RWPE2 (cell line): ENCODE measurements around the gene AP3B1.

Experiments
- ATAC-seq: fragments of 200-7000 bp; cut with Tn5 transposase; 3 replicates; pipeline ENCODE4 v1.9.1; 2021; ENCODE audit warnings: low read depth
- DNase-seq: peaks from one replicate; pipeline ENCODE4 v3.0.0-alpha.2; 2020; ENCODE audit warnings: low spot score
- H3K27ac ChIP-seq: fragments of 450-650 bp; 2 replicates; pipeline ENCODE4 v1.5.1; 2017; ENCODE audit warnings: mild to moderate bottlenecking; ENCODE audit not compliant: poor library complexity, severe bottlenecking
- H3K27me3 ChIP-seq: fragments of 250-450 bp; sonication (Bioruptor Pico); 2 replicates; pipeline ENCODE4 v1.5.1; 2021; ENCODE audit warnings: mild to moderate bottlenecking, moderate library complexity; ENCODE audit not compliant: insufficient read depth, poor library complexity, severe bottlenecking
- H3K36me3 ChIP-seq: fragments of 250-450 bp; sonication (Bioruptor Pico); 2 replicates; pipeline ENCODE4 v1.5.1; 2020; ENCODE audit warnings: low read depth, mild to moderate bottlenecking, moderate library complexity
- H3K4me1 ChIP-seq: fragments of 250-450 bp; sonication (Bioruptor Pico); 2 replicates; pipeline ENCODE4 v1.5.1; 2021; ENCODE audit warnings: mild to moderate bottlenecking, moderate library complexity; ENCODE audit not compliant: insufficient read depth, poor library complexity, severe bottlenecking
- H3K4me3 ChIP-seq: fragments of 250-450 bp; sonication (Bioruptor Pico); 2 replicates; pipeline ENCODE4 v1.5.1; 2021; ENCODE audit warnings: mild to moderate bottlenecking, moderate library complexity; ENCODE audit not compliant: severe bottlenecking
- H3K9me3 ChIP-seq: fragments of 250-450 bp; sonication (Bioruptor Pico); 2 replicates; pipeline ENCODE4 v1.5.1; 2021; ENCODE audit warnings: mild to moderate bottlenecking, moderate library complexity; ENCODE audit not compliant: severe bottlenecking
- TF ChIP-seq, protein P1 (sequence below): fragments of 450-650 bp; IDR thresholded peaks from one replicate; pipeline ENCODE4 v1.5.1; 2017; ENCODE audit warnings: mild to moderate bottlenecking, moderate library complexity; ENCODE audit not compliant: poor library complexity, severe bottlenecking

The AP3B1 gene

DNA sequence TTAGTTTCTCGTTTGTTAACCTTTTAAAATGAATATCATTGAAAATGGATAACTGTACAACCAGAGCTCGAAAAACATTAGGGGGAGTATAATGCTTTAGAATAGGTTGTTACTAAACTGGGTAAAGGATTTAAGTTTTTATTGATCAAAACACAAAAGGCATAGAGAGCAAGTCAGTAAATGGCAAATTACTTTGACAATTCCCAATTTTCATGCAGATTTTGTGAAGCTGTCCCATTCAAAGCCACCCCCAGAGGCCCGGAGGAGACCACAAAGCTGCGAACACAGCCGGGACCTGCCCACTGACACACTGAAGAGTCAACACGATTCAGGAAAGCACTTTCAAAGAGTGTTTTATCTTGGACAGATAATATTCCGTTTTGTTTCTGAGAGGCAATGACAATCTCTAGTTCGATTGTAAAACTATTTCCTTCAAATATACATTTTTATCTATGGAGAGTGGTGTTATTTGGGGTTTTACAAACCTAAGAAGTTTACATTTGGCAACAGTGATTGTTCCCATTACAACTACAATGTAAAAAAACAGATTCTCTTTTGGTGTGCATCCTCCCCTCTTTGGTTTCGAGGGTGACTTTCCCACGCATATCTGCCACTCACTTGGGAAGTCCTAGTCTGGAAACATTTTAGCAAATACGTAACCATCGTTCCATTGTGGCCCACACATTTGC is 335.7 kb downstream of the AP3B1 start:
- H3K4me1 ChIP-seq = no peaks in the 10 kb centered on the region
- H3K4me3 ChIP-seq = no peak overlapping the region
- H3K9me3 ChIP-seq = no peaks in the 10 kb centered on the region
- H3K27me3 ChIP-seq = peaks cover 11% of the 10 kb centered on the region
- no peak overlapping the region for H3K27ac ChIP-seq
- TF ChIP-seq, protein P1, sequence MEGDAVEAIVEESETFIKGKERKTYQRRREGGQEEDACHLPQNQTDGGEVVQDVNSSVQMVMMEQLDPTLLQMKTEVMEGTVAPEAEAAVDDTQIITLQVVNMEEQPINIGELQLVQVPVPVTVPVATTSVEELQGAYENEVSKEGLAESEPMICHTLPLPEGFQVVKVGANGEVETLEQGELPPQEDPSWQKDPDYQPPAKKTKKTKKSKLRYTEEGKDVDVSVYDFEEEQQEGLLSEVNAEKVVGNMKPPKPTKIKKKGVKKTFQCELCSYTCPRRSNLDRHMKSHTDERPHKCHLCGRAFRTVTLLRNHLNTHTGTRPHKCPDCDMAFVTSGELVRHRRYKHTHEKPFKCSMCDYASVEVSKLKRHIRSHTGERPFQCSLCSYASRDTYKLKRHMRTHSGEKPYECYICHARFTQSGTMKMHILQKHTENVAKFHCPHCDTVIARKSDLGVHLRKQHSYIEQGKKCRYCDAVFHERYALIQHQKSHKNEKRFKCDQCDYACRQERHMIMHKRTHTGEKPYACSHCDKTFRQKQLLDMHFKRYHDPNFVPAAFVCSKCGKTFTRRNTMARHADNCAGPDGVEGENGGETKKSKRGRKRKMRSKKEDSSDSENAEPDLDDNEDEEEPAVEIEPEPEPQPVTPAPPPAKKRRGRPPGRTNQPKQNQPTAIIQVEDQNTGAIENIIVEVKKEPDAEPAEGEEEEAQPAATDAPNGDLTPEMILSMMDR = no peak
- DNase-seq = no peak
- no peak for ATAC-seq
- no peaks in the 10 kb centered on the region for H3K36me3 ChIP-seq

DNA sequence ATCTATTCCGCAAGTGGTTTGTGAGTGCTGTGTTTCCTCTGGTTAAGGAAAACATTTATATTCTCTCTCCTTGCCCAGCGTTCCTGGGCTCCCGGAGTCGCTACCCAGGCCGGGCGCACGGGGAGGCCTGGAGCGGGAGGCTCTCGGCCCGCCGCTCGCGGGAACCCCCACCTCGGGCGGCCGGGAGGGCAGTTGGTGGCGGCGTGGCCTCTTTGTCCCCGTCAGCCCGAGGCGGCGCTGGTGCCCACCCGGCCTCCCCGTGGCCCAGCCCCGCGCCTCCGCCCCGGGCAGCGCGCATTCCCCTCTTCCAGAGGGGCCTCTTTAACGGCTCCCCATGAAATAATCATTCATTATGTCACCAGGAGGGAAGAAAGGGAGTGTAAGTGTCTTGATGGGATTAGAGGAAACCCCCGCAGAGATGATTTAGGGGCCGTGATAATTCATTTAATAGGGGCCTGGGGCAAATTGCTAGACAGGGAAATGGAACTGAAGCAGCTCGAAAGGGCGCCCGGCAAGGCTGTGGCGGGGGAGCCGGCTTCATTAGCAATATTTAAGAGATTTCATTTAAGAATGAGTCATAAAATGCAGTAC is 336.5 kb downstream of the AP3B1 start:
- Histone ChIP-seq H3K4me3 (no peak overlapping the region), H3K9me3 (no peaks in the 10 kb centered on the region), H3K36me3 (no peaks in the 10 kb centered on the region), H3K4me1 (no peaks in the 10 kb centered on the region), H3K27me3 (peaks cover 11% of the 10 kb centered on the region), H3K27ac (no peak overlapping the region)
- ATAC-seq (no peak), DNase-seq (no peak)
- TF ChIP-seq, protein P1 = no peak

DNA sequence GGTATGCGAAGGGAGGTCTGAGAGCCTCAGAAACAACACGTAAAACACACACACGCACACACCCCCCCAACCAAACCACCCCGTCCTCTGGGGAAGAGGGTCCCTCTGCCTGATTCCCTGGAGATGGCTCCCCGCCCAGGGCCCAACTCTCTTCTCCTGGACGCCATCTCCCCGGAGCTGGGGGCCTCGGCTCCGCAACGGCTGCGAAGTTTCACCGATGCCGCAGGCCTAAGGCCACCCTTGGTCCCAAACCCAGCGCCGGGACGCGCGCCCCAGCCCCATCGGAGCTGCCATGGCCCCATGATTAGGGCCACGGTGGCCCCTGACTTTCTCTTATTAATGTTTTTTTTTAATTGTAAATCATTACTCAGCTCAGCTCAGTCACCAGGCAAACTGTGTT is 337.0 kb downstream of the AP3B1 start:
- ATAC-seq (no peak), DNase-seq (no peak)
- Histone ChIP-seq H3K27ac (no peak overlapping the region), H3K9me3 (no peaks in the 10 kb centered on the region), H3K27me3 (peaks cover 11% of the 10 kb centered on the region), H3K36me3 (no peaks in the 10 kb centered on the region), H3K4me1 (no peaks in the 10 kb centered on the region), H3K4me3 (no peak overlapping the region)
- TF ChIP-seq, protein P1 = no peak

DNA sequence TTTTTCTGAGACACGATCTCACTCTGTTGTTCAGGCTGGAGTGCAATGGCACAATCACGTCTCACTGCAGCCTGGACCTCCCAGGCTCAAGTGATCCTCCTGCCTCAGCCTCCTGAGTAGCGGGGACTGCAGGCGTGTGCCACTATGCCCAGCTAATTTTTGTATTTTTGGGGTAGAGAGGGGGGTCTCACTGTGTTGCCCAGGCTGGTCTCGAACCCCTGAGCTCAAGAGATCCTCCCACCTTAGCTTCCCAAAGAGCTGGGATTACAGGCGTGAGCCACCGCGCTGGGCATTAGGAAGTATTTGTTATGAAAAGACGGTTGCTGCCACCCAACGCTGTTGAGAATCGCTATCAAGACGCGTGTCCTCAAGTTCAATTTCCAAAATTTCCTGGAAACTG is 337.4 kb downstream of the AP3B1 start:
- Histone ChIP-seq H3K27ac (no peak overlapping the region), H3K27me3 (peaks cover 11% of the 10 kb centered on the region), H3K4me1 (no peaks in the 10 kb centered on the region), H3K36me3 (no peaks in the 10 kb centered on the region), H3K4me3 (no peak overlapping the region), H3K9me3 (no peaks in the 10 kb centered on the region)
- TF ChIP-seq, protein P1 = no peak
- ATAC-seq (no peak), DNase-seq (no peak)

DNA sequence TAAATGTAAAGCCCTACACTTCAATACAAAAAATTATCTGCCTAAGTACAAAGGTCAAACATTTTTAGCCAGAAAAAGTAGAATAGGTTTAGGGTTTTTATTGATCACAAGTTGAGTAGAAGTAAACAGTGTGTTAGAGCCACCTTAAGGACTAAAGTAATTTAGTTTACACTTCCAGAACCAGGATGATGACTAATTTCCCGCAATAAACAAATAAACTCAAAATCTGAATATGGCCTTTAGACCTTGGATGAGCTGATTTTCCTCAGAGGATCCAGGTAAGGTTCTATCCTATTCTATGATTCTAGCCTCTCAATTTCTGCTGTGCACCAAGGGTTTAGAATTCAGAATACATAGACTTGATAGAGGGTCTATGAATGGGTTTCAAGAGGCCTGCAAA is 338.9 kb downstream of the AP3B1 start:
- DNase-seq (no peak), ATAC-seq (no peak)
- TF ChIP-seq, protein P1 = no peak
- Histone ChIP-seq H3K9me3 (no peaks in the 10 kb centered on the region), H3K4me1 (no peaks in the 10 kb centered on the region), H3K36me3 (no peaks in the 10 kb centered on the region), H3K27me3 (peaks cover 11% of the 10 kb centered on the region), H3K4me3 (no peak overlapping the region), H3K27ac (no peak overlapping the region)
